ENCODE data around the gene MIB1. TPM values are rescaled to one million over a fixed set of nuclear protein-coding genes. Genes with fewer than 3 reads are reported as not detected.
A peak's percentile ranks its signal among the peaks of the same experiment; 100 is the strongest.

MIB1 gene
- total and polyA plus RNA-seq, 9 of the 15 experiments (the other 6 are each of a cell fraction or from before 2014, with no cell fraction given), result 7.2 to 43.8 (median 23.2) TPM

DNA sequence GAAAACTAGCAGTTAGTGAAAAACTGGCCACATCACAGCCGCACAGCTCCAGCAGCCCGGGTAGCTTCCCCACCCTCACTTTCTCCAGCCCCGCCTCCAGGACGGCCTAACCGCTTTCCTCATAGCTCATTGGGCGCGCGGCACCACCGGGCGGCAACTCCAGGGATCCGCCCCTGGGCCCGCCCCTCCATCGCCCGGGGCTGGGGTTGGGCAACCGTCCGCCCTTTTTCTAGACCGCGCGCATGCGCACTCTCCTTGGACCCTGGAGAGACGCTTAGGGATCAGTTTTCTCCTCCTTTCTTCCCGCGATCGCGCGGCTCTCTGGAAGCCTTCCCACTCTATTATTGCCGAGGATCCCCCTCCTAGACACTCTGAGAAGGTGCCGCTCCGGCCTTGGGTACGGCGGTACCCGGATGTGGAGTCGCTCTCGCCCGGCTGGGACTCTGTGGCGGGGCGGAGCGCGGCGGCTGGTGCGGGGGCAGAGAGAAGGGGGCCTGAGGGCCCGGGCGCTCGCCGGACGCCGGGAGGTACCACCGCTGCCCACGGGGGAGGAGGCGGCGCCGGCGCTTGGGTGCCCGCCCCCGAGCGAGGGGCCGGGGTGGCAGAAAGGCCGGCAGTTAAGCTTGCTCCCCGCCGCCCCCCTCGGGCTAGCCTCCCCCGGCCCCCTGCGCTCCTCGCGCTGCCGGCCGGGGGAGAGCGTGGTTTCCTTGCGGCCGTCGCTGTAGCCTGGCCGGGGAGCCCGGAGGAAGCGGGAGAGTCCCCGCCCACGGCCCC lies at the start of gene MIB1 (continued):
- TF ChIP-seq, protein P1, sequence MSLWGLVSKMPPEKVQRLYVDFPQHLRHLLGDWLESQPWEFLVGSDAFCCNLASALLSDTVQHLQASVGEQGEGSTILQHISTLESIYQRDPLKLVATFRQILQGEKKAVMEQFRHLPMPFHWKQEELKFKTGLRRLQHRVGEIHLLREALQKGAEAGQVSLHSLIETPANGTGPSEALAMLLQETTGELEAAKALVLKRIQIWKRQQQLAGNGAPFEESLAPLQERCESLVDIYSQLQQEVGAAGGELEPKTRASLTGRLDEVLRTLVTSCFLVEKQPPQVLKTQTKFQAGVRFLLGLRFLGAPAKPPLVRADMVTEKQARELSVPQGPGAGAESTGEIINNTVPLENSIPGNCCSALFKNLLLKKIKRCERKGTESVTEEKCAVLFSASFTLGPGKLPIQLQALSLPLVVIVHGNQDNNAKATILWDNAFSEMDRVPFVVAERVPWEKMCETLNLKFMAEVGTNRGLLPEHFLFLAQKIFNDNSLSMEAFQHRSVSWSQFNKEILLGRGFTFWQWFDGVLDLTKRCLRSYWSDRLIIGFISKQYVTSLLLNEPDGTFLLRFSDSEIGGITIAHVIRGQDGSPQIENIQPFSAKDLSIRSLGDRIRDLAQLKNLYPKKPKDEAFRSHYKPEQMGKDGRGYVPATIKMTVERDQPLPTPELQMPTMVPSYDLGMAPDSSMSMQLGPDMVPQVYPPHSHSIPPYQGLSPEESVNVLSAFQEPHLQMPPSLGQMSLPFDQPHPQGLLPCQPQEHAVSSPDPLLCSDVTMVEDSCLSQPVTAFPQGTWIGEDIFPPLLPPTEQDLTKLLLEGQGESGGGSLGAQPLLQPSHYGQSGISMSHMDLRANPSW (CRISPR knock-in tag; IDR thresholded peaks at IDR 0.05), result no peak
- TF ChIP-seq, protein P2, sequence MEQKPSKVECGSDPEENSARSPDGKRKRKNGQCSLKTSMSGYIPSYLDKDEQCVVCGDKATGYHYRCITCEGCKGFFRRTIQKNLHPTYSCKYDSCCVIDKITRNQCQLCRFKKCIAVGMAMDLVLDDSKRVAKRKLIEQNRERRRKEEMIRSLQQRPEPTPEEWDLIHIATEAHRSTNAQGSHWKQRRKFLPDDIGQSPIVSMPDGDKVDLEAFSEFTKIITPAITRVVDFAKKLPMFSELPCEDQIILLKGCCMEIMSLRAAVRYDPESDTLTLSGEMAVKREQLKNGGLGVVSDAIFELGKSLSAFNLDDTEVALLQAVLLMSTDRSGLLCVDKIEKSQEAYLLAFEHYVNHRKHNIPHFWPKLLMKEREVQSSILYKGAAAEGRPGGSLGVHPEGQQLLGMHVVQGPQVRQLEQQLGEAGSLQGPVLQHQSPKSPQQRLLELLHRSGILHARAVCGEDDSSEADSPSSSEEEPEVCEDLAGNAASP (IDR thresholded peaks at IDR 0.05), result no peak
- TF ChIP-seq, protein P3, sequence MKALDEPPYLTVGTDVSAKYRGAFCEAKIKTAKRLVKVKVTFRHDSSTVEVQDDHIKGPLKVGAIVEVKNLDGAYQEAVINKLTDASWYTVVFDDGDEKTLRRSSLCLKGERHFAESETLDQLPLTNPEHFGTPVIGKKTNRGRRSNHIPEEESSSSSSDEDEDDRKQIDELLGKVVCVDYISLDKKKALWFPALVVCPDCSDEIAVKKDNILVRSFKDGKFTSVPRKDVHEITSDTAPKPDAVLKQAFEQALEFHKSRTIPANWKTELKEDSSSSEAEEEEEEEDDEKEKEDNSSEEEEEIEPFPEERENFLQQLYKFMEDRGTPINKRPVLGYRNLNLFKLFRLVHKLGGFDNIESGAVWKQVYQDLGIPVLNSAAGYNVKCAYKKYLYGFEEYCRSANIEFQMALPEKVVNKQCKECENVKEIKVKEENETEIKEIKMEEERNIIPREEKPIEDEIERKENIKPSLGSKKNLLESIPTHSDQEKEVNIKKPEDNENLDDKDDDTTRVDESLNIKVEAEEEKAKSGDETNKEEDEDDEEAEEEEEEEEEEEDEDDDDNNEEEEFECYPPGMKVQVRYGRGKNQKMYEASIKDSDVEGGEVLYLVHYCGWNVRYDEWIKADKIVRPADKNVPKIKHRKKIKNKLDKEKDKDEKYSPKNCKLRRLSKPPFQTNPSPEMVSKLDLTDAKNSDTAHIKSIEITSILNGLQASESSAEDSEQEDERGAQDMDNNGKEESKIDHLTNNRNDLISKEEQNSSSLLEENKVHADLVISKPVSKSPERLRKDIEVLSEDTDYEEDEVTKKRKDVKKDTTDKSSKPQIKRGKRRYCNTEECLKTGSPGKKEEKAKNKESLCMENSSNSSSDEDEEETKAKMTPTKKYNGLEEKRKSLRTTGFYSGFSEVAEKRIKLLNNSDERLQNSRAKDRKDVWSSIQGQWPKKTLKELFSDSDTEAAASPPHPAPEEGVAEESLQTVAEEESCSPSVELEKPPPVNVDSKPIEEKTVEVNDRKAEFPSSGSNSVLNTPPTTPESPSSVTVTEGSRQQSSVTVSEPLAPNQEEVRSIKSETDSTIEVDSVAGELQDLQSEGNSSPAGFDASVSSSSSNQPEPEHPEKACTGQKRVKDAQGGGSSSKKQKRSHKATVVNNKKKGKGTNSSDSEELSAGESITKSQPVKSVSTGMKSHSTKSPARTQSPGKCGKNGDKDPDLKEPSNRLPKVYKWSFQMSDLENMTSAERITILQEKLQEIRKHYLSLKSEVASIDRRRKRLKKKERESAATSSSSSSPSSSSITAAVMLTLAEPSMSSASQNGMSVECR (CRISPR knock-in tag; IDR thresholded peaks at IDR 0.05), result 0 out of 2 replicates have a peak, but pooled peaks have one; percentile 19
- no peak for TF ChIP-seq NR2F6 (CRISPR knock-in tag; IDR thresholded peaks at IDR 0.05)
- TF ChIP-seq SIN3A (IDR thresholded peaks at IDR 0.05; ENCODE audit: borderline replicate concordance in 2 of 2, control insufficient read depth in 1 of 2, low read depth in 2 of 2, low read length in 2 of 2), result peak; percentile 12 to 61; a peak in 1 of 4 replicates
- no peak for TF ChIP-seq ZNF778 (CRISPR knock-in tag; IDR thresholded peaks at IDR 0.05)
- TF ChIP-seq, protein P4, sequence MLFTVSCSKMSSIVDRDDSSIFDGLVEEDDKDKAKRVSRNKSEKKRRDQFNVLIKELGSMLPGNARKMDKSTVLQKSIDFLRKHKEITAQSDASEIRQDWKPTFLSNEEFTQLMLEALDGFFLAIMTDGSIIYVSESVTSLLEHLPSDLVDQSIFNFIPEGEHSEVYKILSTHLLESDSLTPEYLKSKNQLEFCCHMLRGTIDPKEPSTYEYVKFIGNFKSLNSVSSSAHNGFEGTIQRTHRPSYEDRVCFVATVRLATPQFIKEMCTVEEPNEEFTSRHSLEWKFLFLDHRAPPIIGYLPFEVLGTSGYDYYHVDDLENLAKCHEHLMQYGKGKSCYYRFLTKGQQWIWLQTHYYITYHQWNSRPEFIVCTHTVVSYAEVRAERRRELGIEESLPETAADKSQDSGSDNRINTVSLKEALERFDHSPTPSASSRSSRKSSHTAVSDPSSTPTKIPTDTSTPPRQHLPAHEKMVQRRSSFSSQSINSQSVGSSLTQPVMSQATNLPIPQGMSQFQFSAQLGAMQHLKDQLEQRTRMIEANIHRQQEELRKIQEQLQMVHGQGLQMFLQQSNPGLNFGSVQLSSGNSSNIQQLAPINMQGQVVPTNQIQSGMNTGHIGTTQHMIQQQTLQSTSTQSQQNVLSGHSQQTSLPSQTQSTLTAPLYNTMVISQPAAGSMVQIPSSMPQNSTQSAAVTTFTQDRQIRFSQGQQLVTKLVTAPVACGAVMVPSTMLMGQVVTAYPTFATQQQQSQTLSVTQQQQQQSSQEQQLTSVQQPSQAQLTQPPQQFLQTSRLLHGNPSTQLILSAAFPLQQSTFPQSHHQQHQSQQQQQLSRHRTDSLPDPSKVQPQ (CRISPR knock-in tag; IDR thresholded peaks at IDR 0.05; ENCODE audit: borderline replicate concordance), result no peak
- no peak for TF ChIP-seq SREBF1 (IDR thresholded peaks at IDR 0.05; ENCODE audit: borderline replicate concordance, low read depth, low read length)
- no peak for TF ChIP-seq RBM14 (IDR thresholded peaks at IDR 0.05; ENCODE audit: borderline replicate concordance, insufficient read depth, low read depth, low read length)
- no peak for TF ChIP-seq MTF1 (CRISPR knock-in tag; IDR thresholded peaks at IDR 0.05; ENCODE audit: borderline replicate concordance)
- TF ChIP-seq ZNF239 (CRISPR knock-in tag; IDR thresholded peaks at IDR 0.05), result no peak
- TF ChIP-seq SPI1 (IDR thresholded peaks at IDR 0.05; ENCODE audit: borderline replicate concordance, low read depth, low read length), result no peak
- TF ChIP-seq SRSF1 (IDR thresholded peaks at IDR 0.05; ENCODE audit: low read depth, low read length), result no peak
- TF ChIP-seq SIRT6 (IDR thresholded peaks at IDR 0.05; ENCODE audit: low read depth, low read length), result no peak
- TF ChIP-seq EZH2 (IDR thresholded peaks at IDR 0.05; ENCODE audit: borderline replicate concordance, low read depth, low read length), result no peak
